GM10266 (cell line): ENCODE results near the gene SSH3.

Source experiments
- DNase-seq: peaks from one replicate; pipeline ENCODE4 v3.0.0; 2012; ENCODE audit errors: extremely low spot score
- TF ChIP-seq, protein P1 (sequence below): IDR thresholded peaks from 2 replicates; pipeline ENCODE4 v1.5.1; 2012; ENCODE audit warnings: mild to moderate bottlenecking, low read depth; ENCODE audit not compliant: control insufficient read depth, insufficient read depth; ENCODE audit errors: missing control alignments

Gene SSH3

DNA sequence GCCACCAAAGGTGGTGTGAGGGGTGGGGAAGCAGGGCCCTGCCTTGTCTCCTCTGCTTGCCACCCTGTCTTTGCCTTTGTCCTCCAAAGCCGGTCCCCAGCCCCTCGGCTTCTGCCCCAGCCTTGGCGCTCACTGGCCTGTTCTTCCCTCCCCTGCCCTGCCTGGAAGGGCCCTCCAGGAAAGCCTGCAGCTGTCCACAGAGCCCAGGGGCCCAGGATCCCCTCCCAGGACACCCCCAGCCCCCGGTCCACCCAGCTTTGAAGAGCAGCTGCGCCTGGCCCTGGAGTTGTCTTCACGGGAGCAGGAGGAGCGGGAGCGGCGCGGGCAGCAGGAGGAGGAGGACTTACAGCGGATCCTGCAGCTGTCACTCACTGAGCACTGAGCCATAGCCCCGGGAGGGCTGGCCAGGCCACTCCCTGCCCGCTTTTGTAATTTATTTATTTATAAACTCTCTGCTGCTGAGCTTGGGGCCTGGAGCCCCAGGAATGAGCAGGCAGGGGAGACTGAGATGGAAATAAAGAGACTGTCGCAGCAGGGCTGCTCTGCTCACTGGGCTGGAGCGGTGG lies 1.3 kb upstream of the SSH3 start:
- no peak for DNase-seq
- TF ChIP-seq, protein P1, sequence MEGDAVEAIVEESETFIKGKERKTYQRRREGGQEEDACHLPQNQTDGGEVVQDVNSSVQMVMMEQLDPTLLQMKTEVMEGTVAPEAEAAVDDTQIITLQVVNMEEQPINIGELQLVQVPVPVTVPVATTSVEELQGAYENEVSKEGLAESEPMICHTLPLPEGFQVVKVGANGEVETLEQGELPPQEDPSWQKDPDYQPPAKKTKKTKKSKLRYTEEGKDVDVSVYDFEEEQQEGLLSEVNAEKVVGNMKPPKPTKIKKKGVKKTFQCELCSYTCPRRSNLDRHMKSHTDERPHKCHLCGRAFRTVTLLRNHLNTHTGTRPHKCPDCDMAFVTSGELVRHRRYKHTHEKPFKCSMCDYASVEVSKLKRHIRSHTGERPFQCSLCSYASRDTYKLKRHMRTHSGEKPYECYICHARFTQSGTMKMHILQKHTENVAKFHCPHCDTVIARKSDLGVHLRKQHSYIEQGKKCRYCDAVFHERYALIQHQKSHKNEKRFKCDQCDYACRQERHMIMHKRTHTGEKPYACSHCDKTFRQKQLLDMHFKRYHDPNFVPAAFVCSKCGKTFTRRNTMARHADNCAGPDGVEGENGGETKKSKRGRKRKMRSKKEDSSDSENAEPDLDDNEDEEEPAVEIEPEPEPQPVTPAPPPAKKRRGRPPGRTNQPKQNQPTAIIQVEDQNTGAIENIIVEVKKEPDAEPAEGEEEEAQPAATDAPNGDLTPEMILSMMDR = no peak

DNA sequence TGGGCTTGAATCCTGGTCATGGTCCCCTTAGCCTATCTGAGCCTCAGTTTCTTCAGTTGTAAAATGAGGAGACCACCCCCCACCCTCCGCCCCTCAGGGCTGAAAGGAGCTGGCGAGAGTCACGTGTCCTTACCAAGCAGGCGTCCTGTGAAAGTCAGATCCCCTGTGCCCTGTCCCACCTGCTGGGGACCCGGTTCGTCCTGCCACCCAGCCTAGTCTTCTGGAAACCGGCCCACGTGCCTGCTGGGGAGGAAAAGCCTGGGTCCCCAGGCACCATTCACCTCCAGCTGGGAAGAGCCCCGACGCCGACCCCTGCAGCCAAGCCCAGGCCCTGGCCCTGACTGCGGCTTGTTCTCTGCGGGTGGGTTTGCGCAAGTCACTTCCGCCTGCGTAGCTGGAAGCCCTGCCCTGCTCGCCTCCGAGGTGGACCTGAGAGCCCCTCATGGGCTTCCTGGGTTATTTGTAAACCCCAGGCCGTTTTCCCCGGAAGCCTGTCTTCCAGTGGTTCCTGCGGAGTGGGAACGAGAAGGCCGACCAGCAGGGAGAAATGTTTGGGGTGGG lies 679 bp upstream of the SSH3 start:
- TF ChIP-seq, protein P1 = no peak
- no peak for DNase-seq

DNA sequence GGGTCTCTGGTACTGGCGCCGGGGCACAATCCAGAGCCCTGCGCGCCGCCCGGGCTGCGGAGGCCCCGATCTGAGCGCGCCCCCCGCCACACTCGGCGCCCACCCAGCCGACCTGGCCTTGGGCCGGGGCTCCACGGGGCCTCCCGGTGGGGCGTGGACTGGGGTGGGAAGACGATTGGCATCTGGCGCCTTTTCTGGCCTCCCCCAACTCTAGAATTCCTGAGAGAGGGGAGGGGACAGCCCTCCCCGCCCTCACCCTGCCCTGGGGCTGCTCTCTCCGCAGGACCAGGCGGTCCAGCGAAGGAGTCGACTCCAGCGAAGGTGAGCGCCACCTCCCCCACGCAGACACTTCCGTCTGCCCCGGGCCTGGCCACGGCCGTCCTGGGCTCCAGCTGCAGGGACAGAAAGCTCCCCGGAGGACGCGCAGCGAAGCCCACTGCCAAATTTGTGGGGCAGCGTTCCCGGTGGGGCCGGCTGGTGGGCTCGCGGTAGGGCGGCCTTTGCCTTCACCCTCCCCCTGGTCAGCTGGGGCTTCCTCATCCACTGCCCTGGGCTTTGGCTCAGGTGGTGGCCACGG lies 593 bp downstream of the SSH3 start:
- no peak for DNase-seq
- TF ChIP-seq, protein P1 = no peak

DNA sequence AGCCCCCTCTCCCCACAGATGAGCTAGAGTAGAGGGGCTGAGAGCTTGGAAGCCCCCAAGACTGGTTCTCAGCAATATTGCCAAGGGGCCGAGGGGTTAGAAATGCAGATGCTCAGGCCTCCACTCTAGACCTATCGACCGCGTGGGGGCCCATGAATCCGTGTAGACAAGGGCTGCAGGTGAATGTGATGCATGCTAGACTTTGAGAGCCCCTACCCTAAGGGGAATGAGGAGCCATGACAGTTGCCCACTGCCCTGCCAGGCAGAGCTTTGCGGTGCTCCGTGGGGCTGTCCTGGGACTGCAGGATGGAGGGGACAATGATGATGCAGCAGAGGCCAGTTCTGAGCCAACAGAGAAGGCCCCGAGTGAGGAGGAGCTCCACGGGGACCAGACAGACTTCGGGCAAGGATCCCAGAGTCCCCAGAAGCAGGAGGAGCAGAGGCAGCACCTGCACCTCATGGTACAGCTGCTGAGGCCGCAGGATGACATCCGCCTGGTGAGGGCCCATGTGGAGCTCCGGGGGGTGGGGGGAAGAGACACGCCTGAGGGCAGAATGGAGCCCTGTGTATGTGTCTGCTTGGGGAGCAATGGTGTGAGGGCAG lies 1.3 kb downstream of the SSH3 start:
- TF ChIP-seq, protein P1 = no peak
- no peak for DNase-seq

DNA sequence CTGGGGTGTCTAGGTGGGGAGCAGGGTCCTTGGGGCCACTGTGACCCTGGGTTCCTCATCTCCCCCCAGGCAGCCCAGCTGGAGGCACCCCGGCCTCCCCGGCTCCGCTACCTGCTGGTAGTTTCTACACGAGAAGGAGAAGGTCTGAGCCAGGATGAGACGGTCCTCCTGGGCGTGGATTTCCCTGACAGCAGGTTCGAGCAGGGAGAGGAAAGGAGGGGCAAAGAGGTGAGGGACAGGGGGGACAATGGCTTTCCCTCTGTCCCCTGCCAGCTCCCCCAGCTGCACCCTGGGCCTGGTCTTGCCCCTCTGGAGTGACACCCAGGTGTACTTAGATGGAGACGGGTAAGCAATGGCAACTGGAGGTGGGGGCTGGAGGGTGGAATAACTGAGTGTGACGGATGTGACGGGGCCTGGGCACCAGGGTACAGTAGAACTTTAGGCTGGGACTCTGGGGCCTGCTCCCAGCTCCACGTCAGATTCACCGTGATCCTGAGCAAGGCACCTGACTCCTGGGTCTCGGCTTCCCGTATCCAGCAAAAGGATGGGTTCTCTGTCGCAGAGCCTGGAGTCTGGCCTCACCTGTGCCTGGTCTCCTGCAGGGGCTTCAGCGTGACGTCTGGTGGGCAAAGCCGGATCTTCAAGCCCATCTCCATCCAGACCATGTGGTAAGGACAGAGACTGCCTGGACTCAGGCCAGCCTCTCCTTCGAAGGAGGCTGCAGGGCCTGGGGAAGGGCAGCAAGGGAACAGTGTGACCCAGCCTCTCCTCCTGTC lies 3.6 kb downstream of the SSH3 start:
- no peak for DNase-seq
- TF ChIP-seq, protein P1 = no peak

DNA sequence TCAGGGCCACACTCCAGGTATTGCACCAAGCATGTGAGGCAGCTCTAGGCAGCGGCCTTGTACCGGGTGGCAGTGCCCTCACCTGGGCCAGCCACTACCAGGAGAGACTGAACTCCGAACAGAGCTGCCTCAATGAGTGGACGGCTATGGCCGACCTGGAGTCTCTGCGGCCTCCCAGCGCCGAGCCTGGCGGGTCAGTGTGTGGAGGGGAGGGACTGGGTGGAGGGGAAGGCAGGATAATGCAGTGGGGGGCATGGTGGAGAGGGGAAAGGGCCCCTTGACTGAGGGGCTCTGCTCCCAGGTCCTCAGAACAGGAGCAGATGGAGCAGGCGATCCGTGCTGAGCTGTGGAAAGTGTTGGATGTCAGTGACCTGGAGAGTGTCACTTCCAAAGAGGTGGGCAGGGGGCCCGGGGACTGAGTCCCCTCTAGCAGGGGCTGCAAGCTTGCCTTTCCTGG lies 4.2 kb downstream of the SSH3 start:
- DNase-seq = no peak
- TF ChIP-seq, protein P1 = no peak
